CD4-positive, alpha-beta T cell treated with Interleukin-2 at 100 ng/mL for 4 hours (primary cell): ENCODE data around the gene SLC36A4.
"Not testable (repeated sequence)": the region's sequence is repeated elsewhere in the genome, so short reads cannot be mapped to it uniquely, and the experiment has no call there.

Experiments used
- DNase-seq: peaks from one replicate; pipeline ENCODE4 v3.0.0-alpha.2; 2020; ENCODE audit warnings: low spot score

SLC36A4 gene

DNA sequence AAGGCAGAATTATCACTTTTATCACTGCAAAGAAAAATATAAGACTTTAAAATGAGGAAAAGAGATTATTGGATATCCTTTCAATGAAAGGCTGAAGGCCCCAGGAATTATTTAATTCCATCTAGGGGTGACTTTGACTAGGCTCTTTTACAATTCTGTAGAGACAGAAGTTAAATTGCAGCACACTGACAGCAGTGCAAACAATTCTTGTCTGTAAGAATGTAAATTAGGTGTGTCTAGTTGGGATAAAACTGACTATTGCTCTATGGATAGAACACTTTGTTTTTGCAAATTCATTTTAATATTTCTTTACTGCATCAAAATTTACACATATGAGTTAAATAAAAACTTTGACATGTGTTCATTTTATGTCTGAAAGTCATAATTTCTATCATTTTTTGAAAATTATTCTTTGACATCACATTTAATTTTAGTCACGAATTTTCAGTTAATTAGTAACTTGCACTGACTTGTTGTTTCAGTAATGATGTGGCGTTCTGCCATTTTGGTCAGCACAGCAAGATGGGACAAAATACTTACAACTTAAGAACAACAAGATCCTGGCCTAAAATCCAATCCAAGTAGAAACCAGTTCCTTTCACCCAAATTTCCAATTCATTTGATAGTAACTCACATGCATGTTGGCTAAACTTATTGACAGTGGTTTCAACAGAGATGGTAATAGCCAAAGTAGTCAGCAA is 75.1 kb downstream of the SLC36A4 start:
- no peak for DNase-seq

DNA sequence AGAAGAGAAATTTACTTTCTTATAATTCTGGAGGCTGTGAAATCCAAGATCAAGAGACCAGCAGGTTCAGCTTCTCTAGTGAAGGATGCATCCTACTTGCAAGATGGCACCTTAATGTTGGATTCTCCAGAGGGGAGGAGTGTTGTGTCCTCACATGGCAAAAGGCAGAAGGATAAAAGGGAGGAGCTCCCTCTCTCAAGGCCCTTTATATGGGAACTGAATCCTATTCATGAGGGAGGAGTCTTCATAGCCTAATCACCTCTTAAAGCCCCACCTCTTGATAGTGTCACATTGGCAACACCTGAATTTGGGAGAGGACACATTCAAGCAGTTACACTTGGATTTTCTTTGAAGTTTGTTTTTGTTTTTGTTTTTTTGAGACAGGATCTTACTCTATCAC is 79.5 kb downstream of the SLC36A4 start:
- DNase-seq = no peak

DNA sequence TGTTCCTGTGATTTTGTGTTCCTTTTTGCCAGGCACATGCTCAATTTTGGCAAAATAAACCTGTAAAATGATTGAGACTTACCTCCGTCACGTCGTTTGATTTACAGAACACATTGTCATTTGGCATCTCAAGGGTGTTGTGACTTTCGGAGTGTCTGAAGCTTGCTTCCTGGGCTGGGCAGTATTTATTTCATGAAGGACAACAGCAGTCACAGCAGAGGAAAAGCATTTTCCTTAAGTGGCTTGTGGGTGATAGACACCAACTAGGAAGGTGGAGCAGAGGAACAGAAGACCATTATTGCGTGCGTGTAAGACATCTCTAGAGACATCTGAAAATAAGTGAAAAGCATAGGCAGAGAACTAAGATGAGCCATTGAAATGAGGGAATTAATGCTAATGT is 80.2 kb downstream of the SLC36A4 start:
- no peak for DNase-seq

DNA sequence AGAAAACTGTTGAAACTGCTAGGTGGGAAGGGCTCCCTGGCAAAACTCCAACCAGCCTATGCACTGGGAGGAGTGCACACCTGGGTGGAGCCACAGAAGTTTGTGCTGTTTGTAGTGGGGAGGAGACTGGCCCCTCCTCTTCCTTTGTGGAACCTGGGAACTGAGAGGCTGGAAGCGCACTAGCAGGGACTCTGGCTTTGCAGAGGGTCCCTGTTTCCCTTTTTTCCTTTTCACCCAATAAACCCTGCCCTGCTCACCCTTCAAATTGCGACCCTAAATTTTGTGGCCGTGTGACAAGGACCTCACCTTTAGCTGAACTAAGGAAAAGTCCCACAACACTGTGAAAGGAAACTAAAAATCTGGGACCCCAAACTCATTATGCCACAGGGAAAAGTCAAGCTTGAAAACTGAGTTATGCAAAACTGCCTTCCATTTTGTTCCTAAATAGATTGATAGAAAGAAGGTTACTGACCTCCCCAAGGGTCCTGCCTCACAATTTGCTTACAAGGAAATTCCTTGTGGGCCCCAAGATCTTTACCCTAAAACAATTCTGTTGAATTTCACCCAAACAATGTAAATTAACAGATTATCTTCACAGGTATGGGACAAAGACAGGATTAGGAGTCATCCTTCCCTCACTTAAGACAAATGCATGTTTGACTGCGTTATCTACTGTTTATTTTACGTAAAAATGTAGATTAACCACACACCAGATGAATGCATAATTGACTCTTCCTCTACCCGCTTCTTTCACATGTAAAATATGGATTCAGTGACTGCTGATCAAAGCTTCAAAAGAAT is 81.0 kb downstream of the SLC36A4 start:
- no peak for DNase-seq

DNA sequence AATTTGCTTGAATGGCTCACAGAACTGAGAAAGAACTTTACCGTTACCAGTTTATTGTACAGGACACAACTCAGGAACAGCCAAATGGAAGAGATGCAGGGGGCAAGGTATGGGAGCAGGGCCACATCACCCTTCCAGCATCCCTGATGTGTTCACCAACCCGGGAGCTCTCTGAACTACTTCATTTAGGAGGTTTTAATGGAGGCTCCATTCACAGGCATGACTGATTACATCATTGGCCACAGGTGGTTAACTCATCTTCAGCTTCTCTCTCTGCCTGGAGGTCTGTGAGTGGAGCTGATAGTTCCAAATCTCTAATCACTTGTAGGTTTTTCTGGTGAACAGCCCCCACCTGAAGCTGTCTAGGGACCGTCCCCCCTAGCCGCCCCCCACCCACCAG is 83.5 kb downstream of the SLC36A4 start:
- DNase-seq = no peak

DNA sequence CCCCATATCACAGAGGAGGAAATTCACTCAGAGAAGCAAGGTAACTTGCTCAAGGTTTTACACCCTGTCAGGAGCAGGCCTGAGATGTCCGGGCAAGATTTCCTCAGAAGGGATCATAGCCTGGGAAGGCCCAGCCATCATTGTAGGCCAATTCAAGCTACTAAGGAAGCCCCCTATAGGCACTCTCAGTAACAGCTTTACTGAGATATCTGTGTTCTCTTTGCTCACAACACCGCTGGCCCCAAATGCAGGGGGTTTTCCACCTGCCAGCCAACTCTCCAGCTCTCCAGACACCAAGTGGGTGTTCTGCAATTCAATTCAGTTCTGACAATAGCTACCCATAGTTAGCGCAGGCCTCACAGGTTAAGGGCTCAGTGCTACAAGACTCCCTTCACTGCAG is 84.0 kb downstream of the SLC36A4 start:
- DNase-seq = no peak

DNA sequence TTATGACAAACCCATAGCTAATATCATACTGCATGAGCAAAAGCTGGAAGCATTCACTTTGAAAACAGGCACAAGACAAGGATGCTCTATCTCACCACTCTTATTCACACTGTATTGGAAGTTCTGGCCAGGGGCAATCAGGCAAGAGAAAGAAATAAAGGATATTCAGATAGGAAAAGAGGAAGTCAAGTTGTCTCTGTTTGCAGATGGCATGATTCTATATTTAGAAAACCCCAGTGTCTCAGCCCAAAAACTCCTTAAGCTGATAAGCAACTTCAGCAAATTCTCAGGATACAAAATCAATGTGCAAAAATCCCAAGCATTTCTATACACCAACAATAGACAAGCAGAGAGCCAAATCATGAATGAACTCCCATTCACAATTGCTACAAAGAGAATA is 86.6 kb downstream of the SLC36A4 start:
- not testable (repeated sequence) for DNase-seq

DNA sequence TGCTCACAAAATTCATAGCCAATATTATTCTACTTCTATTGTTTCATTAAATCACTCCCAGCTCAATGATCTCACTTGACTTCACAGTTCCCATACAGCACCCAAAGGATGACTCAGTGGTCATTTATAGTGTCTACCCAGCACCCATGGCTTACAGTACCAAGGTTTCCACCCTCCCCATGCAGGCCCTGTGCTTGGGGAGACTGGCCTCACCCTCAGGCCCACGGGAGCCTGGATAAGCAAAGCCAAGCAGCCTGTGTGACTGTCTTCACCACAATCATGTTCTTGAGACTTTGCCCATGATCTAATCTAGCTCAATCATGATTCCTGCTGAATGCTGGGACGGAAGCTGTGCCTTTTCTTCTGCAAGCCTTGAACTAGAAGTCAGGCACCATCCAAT is 97.6 kb downstream of the SLC36A4 start:
- no peak for DNase-seq

DNA sequence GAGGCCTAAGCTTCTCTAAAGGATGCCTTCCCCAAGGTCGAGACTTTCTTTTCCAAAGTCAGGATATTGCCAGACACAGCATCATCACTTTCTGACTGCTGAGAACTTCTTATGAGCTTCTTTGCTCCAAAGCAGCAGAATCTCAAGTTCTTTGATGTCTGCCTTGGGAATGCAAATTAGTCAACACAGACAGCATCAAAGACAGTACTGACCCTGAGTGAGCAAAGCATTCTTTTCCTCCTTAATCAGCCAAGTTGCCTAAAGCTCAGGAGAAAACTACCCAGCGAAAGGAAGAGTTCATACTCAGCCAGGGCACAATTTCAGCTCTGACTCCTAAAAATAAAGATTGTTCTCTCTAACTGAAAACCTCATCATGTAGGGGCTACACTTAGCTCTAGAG is 98.0 kb downstream of the SLC36A4 start:
- no peak for DNase-seq
